GM19043 (cell line): ENCODE data around the gene WDR27.
"Not testable (repeated sequence)": the region's sequence is repeated elsewhere in the genome, so short reads cannot be mapped to it uniquely, and the experiment has no call there.

Source experiments
- ATAC-seq: cut with Tn5 transposase; IDR thresholded peaks from one replicate; pipeline ENCODE4 v1.9.1; 2021; ENCODE audit warnings: low read depth; ENCODE audit not compliant: unreplicated experiment

Gene WDR27

DNA sequence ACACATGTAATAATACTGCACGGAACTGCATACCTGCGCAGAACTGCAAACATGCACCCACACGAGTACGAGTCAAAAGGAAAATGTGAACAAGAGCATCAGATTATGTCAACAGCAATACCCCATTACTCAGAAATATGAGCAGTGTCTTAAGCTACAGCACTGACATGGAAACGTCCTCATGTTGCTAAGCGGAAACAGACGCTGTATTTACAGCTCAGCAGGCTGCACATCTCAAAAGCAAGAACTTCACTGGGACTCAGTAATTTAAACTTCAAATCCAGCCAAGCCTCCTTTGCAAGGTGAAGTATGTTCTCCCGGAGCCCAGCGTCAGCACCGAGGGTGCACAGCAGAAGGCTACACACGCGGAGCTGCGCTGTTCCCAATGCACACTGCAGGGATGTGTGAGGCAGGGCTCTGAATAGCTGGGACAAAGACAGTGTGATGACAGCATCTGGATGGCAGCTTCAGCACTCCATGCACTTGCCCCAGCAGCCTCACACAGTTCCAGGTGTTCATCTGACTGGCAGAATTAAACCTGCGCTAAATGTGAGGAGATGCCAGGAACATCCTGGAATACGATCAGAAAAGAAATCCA is 202.8 kb downstream of the WDR27 start:
- no peak for ATAC-seq

DNA sequence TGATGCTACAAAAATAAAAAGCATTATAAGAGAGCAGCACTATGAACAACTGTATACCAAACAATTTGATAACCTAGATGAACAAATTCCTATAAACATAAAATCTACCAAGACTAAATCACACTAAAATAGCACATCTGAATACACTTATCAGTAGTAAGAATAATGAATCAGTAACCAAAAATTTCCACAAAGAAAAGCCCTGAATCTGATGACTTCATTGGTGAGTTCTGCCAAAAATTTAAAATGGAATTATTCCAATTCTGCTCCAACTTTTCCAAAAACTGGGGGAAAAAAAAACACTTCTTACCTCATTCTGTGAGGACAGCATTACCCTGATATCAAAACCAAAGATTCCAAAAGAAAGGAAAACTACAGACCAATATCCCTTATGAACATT is 206.2 kb downstream of the WDR27 start:
- no peak for ATAC-seq

DNA sequence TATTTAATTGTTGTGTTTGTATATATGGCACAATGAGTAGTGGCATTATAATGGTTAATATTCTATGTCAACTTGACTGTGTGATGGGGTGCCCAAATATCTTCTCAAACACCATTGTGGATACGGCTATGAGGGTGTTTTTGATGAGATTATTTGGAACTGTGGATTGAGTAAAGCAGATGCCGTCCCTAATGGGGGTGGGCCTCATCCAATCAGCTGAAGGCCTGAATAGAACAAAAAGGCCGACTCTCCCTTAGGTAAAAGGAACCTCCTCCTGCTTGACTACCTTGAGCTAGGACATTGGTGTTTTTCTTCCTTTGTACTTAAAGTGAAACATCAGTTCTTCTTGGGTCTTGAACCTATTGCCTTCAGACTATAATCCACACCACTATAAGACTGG is 207.8 kb downstream of the WDR27 start:
- no peak for ATAC-seq

DNA sequence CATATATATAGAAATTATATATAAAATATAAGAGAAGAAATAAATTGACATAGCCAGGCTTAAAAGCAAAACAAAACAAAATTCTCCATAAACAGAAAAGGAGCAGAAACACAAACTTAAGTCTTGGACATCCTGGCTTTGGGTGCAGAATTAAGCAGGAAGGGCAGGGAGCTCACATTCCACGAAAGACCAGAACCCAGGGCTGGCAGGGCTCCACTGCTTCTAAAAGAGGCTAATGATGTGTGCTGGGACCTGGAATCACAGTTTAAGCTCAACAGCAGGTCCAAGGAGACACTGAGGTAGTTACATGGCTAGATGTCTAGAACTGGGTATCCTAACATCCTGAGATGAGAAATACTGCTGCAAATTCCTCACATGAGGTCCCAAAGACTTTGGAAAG is 210.3 kb downstream of the WDR27 start:
- no peak for ATAC-seq

DNA sequence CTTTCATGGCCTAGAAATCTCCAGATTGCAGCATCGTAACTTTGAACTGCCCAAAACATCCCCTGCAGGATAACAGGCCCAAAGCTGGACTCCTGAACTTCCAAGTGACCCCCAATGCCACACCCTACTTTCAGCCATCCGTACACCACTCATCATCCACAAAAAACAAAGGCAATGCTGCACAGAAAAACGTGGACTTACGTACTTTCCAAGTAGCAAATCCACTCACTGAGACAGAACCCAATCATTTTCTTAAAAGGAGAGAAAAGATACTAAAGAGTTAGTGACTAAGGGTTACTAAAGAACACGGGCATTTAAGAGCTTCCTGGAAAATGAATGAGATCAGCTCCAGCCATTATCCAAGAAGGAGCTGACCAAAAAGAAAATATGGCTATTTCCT is 211.0 kb downstream of the WDR27 start:
- ATAC-seq: no peak

DNA sequence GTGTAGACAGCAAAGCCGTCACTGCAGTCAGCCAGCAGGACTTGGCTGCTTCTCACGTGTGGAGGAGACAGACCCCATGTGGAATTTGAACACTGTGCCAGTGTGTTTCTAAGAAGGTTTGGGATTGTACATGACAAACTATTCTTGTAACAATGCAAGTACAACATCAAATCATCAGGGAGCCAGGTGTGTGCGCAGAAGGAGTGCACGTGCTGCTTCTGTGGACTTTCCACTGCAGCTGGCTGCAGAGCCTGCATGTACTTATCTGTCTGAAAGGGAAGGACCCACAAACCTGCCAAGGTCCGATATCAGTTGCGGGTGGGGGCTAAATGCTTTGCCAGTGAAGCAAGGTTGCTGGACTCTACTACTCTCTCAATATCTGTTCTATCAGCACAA is 211.6 kb downstream of the WDR27 start:
- no peak for ATAC-seq

DNA sequence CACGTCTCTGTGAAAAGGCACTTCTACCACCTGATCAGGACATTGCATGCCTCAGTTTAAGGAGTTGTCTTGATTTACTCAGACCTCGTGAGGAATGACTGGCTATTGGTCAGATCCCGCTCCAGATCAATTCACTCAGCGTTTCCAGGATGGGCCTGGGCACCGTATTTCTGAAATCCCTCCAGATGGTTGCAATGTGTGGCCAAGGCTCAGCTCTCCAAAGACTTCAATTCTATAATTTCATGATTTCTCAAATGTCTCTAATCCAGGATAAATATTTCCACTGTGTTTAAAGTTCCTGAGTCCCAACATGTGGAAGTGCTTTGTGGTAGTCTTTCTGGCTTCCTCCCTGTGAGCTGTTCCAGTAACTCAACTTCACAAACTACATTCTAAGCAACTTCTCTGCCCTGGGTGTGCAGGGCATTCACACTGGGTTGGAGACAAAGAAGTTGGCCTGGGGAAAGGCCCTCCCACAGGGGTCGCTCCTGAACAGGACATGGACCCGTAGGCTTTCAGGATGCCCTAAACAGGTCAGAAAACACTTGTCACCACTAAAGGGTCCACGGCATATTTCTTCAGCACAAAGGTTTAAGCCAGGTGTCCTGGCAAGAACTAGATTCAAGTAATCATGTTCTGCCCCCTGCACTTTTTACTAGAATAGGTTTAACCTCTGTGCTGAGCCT is 212.1 kb downstream of the WDR27 start:
- no peak for ATAC-seq

DNA sequence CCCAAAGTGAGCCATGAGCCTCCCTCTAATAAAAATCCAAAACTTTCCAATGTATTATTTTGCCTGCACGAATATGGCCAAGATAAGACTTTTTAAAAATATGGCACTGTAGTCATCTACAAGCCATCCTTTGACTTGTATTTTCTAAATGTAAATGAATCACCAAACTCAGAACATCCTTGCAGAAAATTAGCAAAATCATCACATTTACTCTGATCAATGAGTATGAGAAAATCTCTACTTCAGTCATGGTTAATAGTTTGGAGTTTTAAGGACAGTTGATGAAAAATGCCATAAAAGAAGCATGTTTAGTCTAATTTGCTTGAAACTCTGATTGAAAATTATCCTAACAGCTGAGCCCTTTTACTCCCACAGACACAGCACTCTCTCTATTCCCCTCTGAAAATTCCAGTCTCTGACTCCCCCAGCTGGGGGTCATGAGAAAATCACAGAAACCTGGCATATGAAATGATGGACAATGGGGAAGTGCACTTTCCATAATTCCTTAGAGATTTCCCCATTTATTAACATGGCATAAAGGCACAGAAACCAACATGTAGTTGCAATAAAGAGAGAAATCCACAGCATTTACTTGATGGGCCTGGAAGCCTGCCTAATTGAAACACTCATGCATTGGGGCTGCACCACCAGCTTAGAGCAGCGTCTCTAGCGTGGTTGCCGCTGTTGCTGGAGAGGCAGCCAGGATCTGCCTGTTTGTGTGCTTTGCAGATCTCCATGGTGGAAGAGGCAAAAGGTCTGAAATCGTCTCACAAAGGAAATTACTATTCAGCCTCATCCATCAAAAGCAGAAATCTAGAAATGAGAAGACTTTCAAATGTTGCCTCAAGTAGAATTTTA is 214.0 kb downstream of the WDR27 start:
- ATAC-seq: no peak

DNA sequence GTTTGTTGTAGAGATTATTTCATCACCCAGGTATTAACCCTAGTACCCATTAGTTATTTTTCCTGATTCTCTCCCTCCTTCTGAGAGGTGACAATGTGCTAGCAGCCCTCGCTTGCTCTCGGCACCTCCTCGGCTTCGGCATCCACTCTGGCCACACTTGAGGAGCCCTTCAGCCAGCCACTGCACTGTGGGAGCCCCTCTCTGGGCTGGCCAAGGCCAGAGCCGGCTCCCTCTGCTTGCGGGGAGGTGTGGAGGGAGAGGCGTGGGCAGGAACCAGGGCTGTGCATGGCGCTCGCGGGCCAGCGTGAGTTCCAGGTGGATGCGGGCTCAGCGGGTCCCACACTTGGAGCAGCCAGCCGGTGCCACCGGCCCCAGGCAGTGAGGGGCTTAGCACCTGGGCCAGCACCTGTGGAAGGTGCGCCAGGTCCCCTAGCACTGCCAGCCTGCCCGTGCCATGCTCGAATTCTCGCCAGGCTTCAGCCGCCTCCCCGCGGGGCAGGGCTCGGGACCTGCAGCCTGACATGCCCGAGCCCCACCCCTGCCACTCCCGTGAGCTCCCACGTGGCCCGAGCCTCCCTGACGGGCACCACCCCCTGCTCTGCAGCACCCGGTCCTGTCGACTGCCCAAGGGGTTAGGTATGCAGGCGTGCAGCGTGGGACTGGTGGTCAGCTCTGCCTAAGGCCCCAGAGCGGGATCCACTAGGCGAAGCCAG is 221.9 kb downstream of the WDR27 start:
- no peak for ATAC-seq

DNA sequence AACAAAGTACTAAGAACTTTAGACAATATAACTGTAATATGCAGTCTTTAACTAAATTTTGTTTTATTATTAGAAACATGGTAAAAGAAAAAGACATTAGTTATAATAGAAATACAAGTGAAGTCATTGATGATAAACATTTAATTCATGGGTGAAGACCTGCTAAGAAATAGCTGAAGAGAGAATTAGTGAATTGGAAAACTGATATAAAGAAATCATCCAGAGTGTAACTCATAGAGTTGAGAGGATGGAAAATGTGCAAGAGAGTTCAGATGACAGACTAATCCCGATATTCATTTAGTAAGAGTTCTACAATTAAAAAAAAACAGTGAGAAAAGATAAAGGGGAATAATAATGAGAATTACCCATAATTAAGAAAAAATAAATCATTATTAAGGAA is 227.5 kb downstream of the WDR27 start:
- no peak for ATAC-seq

DNA sequence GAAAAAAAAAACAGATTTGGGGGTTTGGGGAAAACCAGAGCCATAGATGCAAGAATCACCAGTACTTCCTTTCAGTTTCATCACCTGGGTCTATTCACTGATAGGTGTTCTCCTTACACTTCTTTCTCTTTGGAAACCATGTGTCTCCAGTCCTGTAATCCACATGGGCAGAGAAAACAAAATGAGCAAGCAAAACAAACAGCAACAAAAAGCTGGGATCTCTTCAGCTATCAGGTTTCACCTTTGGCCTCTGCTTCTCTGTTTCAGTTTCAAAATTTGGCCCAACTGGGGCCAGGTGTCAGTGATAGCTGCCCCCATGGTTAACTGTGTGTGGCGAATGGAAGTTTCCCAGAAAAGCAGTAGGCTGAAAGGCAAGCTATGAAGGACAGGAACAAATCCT is 228.2 kb downstream of the WDR27 start:
- ATAC-seq: no peak

DNA sequence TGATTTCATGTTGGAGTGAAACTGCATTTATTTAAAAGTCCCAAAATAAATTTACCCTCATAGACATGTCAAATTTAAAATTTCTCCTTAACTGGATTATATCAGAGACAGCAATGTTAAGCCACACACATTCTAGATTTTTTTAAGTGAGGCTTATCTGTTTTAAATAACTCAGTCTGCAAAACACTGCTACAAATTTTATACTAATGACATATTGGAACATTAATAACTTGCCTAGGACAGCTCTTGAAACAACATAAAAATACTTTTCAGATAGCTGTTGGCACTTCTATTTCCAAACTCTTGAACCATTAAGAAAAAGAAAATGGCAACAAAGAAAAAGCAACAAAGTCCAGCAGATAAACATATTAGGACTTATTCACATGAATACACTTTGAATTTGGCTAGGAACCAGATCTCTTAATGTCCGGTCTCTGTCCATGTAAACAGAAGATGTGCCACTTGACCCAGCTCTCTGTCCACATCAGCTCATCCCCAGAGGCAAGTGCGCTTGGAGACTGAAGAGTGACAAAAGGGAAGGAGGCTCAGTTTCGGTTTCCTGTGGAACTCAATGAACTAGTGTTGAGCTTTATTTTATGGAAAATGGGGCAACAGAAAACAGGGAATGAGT is 228.9 kb downstream of the WDR27 start:
- no peak for ATAC-seq

DNA sequence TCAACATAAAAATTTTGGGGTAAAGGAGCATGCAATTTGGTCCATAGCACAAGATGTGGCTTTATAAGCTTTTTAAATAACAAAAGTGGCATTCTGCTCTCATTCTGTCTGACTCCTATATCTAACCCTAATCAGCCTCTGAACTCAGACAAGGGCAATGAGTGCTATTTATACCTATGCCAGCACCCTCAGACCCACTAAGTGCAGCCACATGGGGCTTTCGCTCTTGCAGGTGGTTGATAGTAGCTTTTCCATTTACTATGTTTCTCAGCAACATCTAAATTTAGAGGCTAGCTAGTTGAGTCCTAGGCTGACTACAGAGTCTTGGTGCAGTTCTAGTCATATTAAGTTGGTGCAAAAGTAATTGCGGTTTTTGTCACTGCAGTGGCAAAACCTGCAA is 231.0 kb downstream of the WDR27 start:
- ATAC-seq: no peak

DNA sequence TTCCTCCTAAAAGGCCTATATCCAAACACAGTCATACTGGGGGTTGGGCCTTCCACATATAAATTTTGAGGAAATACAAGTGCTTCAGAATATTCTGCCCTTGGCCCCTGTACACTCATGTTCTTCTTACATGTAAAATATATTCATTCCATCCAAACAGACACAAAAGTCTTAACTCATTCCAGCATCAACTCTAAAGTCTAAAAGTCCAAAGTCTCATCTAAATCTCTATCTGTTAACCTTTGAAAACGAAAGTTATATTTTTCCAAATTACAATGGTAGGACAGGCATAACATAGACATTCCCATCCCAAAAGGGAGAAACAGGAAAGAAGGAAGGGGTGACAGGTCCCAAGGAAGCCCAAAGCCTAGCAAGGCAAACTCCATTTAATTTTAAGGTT is 232.8 kb downstream of the WDR27 start:
- ATAC-seq: no peak

DNA sequence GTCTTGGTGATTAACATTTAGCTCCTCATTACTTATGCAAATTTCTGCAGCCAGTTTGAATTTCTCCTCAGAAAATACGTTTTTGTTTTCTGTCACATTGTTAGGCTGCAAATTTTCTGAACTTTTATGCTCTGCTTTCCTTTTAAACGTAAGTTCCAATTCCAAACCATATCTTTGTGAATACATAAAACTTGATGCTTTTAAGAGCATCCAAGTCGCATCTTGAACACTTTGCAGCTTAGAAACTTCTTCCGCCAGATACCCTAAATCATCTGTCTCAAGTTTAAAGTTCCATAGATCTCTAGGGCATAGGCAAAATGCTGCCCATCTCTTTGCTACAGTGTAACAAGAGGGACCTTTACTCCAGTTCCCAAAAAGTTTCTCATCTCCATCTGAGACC is 234.1 kb downstream of the WDR27 start:
- ATAC-seq: not testable (repeated sequence)

DNA sequence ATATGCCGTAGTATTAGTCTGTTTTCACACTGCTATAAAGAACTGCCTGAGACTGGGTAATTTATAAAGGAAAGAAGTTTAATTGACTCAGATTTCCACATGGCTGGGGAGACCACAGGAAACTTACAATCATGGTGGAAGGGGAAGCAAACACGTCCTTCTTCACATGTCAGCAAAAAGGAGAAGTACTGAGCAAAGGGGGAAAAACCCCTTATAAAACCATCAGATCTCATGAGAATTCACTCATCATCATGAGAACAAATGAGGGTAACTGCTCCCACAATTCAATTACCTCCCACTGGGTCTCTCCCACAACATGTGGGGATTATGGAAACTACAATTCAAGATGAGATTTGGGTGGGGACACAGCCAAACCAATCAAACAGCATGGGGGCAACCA is 235.6 kb downstream of the WDR27 start:
- ATAC-seq: not testable (repeated sequence)

DNA sequence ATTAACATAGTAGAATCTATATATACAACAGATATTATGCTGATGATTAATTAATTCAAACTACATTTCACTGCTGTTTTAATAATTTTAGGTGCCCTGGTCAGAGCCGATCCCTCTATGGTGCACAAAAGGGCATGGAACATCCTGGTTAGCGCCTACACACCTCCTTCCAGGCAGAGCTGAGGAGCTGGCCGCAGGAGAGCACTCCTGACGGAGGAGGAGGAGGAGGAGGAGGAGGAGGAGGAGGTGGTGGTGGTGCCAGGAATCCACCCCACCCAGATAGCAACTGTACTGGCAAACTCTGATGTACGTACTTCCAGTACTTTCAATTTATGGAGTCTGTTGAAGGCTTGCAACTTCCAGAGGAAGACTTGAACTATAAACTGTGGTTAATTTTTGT is 244.1 kb downstream of the WDR27 start:
- ATAC-seq: no peak

DNA sequence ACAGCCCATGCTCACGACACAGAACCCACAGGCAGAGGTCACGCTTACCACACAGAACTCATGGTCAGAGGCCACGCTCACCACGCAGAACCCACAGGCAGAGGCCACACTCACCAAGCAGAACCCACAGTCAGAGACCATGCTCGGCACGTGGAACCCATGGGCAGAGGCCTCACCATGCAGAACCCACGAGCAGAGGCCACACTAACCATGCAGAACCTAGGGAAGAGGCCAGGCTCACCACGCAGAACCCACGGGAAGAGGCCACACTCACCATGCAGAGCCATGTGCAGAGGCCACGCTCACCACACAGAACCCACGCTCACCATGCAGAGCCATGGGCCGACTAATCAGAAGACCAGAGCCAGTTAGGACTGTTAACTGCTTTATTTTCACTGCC is 245.0 kb downstream of the WDR27 start:
- no peak for ATAC-seq

DNA sequence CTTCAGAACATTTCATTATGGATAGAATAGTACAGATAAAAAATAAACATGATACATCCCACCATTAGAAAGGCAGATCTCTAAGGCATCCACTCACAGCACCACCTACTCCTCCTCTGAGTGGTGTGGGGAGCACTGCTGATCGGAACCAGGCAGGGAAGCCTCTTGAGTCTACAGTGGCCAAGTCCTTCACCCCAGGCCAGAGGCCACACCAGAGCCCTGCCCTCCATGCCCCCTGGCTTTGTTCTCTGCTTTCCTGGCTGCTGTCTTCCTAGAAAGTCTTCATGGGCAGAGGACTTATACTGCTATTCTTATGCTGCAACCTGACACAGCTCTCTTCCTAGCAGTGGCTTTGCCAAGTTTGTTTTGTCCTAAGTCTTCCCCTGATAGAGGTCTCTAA is 246.4 kb downstream of the WDR27 start:
- ATAC-seq: no peak

DNA sequence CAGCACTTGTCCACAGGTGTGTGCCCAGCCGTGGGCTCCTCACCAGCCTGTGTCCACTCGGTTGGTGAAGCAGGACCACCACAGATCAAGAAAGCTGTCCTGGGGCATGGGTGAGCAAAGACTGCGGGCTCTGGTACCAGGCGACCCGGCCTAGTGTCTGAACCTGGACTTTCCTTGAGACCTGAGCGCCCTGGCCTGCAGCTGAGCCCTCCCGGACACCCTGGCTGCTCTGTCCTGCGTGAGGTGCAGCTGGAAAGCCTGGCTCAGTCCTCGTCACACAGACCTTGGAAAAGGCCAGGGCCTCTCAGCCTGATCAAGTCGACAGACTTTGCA is 247.0 kb downstream of the WDR27 start:
- no peak for ATAC-seq
